HepG2 (cell line): ENCODE results near the gene HAPLN2. TPM values are rescaled to one million over a fixed set of nuclear protein-coding genes. Genes with fewer than 3 reads are reported as not detected.

Experiments
- ARNTL ChIP-seq: sonication (generic); formaldehyde crosslinking; IDR thresholded peaks from 2 replicates; pipeline ENCODE4 v1.4.0; 2020; ENCODE audit warnings: mild to moderate bottlenecking, missing genetic modification reagents
- CC2D1A ChIP-seq: sonication (generic); formaldehyde crosslinking; IDR thresholded peaks from 2 replicates; pipeline ENCODE4 v1.8.1; 2023; ENCODE audit warnings: mild to moderate bottlenecking, missing genetic modification reagents
- CREM ChIP-seq, 2 experiments: sonication (generic) in 1 of 2; formaldehyde crosslinking in 1 of 2; IDR thresholded peaks; 2 replicates each; pipeline versions ENCODE4 v1.4.0 to v1.6.1; 2016 to 2020; ENCODE audit warnings: antibody characterized with exemption in 1 of 2, mild to moderate bottlenecking in 1 of 2, missing genetic modification reagents in 1 of 2
- KMT2B ChIP-seq: IDR thresholded peaks from 2 replicates; pipeline ENCODE4 v1.6.1; 2016; ENCODE audit warnings: missing genetic modification reagents, missing compliant biosample characterization
- MAFK ChIP-seq, 2 experiments: IDR thresholded peaks in 1 of 2; conservative IDR thresholded peaks in 1 of 2; 2 replicates each; pipeline ENCODE4 v1.6.1; 2011; ENCODE audit warnings: improper control_type of control experiment in 2 of 2, low read length in 2 of 2
- MBNL3 ChIP-seq: fragments of 250-450 bp; sonication (Bioruptor Pico); conservative IDR thresholded peaks from 2 replicates; pipeline ENCODE4 v1.8.0; 2022; ENCODE audit warnings: mild to moderate bottlenecking, inconsistent platforms
- NFIC ChIP-seq: IDR thresholded peaks from 2 replicates; pipeline ENCODE4 v1.6.1; 2012; ENCODE audit warnings: mild to moderate bottlenecking, low read length, inconsistent platforms
- NR2F6 ChIP-seq, 2 experiments: IDR thresholded peaks; 2 replicates each; pipeline ENCODE4 v1.6.1; 2016; ENCODE audit warnings: antibody characterized with exemption in 1 of 2, mild to moderate bottlenecking in 1 of 2
- RFX3 ChIP-seq: IDR thresholded peaks from 2 replicates; pipeline ENCODE4 v1.6.1; 2016; ENCODE audit warnings: missing biosample characterization, missing genetic modification reagents
- SMARCE1 ChIP-seq: fragments of 450-650 bp; IDR thresholded peaks from 2 replicates; pipeline ENCODE4 v1.6.1; 2017; ENCODE audit warnings: borderline replicate concordance
- SRF ChIP-seq: IDR thresholded peaks from 2 replicates; pipeline ENCODE4 v1.6.1; 2011; ENCODE audit warnings: mild to moderate bottlenecking, low read depth, low read length, moderate library complexity
- SSRP1 ChIP-seq: IDR thresholded peaks from 2 replicates; pipeline ENCODE4 v1.6.1; 2016; ENCODE audit warnings: control low read depth
- WIZ ChIP-seq: sonication (generic); formaldehyde crosslinking; IDR thresholded peaks from 2 replicates; pipeline ENCODE4 v1.5.1; 2020; ENCODE audit warnings: mild to moderate bottlenecking, missing genetic modification reagents
- ZFP90 ChIP-seq: sonication (generic); formaldehyde crosslinking; IDR thresholded peaks from 2 replicates; pipeline ENCODE4 v1.8.0; 2022; ENCODE audit warnings: missing genetic modification reagents, mild to moderate bottlenecking, inconsistent platforms, borderline replicate concordance
- ZKSCAN1 ChIP-seq: fragments of 150-350 bp; IDR thresholded peaks from 2 replicates; pipeline ENCODE4 v1.6.1; 2014; ENCODE audit warnings: low read length
- ZKSCAN8 ChIP-seq: IDR thresholded peaks from 2 replicates; pipeline ENCODE4 v1.6.1; 2016; ENCODE audit warnings: borderline replicate concordance, missing genetic modification reagents, missing compliant biosample characterization
- ZNF160 ChIP-seq: sonication (generic); formaldehyde crosslinking; IDR thresholded peaks from 2 replicates; pipeline ENCODE4 v1.8.0; 2022; ENCODE audit warnings: mild to moderate bottlenecking, inconsistent platforms, missing genetic modification reagents
- ZNF224 ChIP-seq: sonication (generic); formaldehyde crosslinking; IDR thresholded peaks from 2 replicates; pipeline ENCODE4 v1.5.0; 2020; ENCODE audit warnings: mild to moderate bottlenecking, missing genetic modification reagents
- ZNF234 ChIP-seq: sonication (generic); formaldehyde crosslinking; conservative IDR thresholded peaks from 2 replicates; pipeline ENCODE4 v1.5.1; 2020; ENCODE audit warnings: mild to moderate bottlenecking, missing genetic modification reagents
- ZNF343 ChIP-seq: sonication (generic); formaldehyde crosslinking; IDR thresholded peaks from 2 replicates; pipeline ENCODE4 v1.4.0; 2020; ENCODE audit warnings: mild to moderate bottlenecking, missing genetic modification reagents
- ZNF382 ChIP-seq: sonication (generic); formaldehyde crosslinking; IDR thresholded peaks from 2 replicates; pipeline ENCODE4 v1.5.0; 2020; ENCODE audit warnings: missing genetic modification reagents, mild to moderate bottlenecking, borderline replicate concordance
- ZNF616 ChIP-seq: sonication (generic); formaldehyde crosslinking; IDR thresholded peaks from 2 replicates; pipeline ENCODE4 v1.5.0; 2020; ENCODE audit warnings: low read depth, mild to moderate bottlenecking, missing genetic modification reagents
- polyA plus RNA-seq, 8 experiments: library from polyadenylated mRNA; depleted of rRNA in 3 of 8; stranded (reverse) in 7 of 8; unstranded in 1 of 8; fragments of >200 nt; fragmentation: Illumina TruSeq in 4 of 8; extraction: Trizol in 4 of 8; gene quantifications; 2 replicates each; pipeline versions ENCODE4 v1.2.1 to v1.2.3, GENCODE V29; 2011 to 2016; ENCODE audit warnings: low read depth in 4 of 8, missing spikeins in 1 of 8, mixed read lengths in 1 of 8; ENCODE audit not compliant: insufficient read depth in 1 of 8
- total RNA-seq, 5 experiments: library from RNA; depleted of rRNA; stranded (reverse); fragments of >200 nt; fragmentation: Illumina TruSeq; extraction: Trizol; gene quantifications; 2 replicates each; pipeline ENCODE4 v1.2.3, GENCODE V29; 2016; ENCODE audit warnings: low read depth in 1 of 5
- TF ChIP-seq, protein P1 (sequence below): sonication (generic); formaldehyde crosslinking; IDR thresholded peaks from 2 replicates; pipeline ENCODE4 v1.5.1; 2020; ENCODE audit warnings: mild to moderate bottlenecking, missing genetic modification reagents, moderate library complexity
- TF ChIP-seq, protein P2 (sequence below): sonication (generic); formaldehyde crosslinking; IDR thresholded peaks from 2 replicates; pipeline ENCODE4 v1.4.0; 2020; ENCODE audit warnings: missing genetic modification reagents
- TF ChIP-seq, protein P3 (sequence below): sonication (generic); formaldehyde crosslinking; IDR thresholded peaks from 2 replicates; pipeline ENCODE4 v1.8.1; 2023; ENCODE audit warnings: missing genetic modification reagents, inconsistent platforms, borderline replicate concordance
- TF ChIP-seq, protein P4 (sequence below): IDR thresholded peaks from 2 replicates; pipeline ENCODE4 v1.6.1; 2016; ENCODE audit warnings: mild to moderate bottlenecking

HAPLN2 gene
- total and polyA plus RNA-seq, 2 of the 13 experiments (the other 11 are each of a cell fraction or from before 2014, with no cell fraction given): not detected

DNA sequence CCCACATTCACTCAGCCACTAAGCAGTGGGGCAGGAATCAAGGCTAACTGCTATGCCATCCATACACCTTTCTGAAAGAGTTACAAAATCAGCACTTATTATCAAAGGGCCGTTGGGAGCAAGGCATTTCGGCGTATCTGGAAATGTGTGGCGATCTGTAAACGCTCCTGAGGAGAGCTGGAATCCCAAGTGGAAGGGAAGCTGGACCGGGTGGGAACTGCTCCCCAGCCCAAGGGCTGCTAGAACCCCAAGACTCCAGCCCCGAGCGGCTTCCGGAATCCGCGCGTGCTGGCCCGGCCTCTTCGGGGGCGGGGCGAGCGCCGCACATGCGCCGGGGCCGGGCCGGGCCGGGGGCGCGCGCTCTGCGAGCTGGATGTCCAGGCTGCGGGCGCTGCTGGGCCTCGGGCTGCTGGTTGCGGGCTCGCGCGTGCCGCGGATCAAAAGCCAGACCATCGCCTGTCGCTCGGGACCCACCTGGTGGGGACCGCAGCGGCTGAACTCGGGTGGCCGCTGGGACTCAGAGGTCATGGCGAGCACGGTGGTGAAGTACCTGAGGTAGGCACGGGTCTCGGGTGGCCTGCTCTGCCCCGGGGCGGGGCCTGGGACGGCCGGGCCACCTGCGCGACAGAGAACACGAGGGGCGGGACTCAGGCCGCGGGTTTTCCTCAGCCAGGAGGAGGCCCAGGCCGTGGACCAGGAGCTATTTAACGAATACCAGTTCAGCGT, 27.6 kb upstream of the HAPLN2 start, which contains the start of gene NAXE (continued):
- TF ChIP-seq, protein P1, sequence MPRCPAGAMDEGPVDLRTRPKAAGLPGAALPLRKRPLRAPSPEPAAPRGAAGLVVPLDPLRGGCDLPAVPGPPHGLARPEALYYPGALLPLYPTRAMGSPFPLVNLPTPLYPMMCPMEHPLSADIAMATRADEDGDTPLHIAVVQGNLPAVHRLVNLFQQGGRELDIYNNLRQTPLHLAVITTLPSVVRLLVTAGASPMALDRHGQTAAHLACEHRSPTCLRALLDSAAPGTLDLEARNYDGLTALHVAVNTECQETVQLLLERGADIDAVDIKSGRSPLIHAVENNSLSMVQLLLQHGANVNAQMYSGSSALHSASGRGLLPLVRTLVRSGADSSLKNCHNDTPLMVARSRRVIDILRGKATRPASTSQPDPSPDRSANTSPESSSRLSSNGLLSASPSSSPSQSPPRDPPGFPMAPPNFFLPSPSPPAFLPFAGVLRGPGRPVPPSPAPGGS (CRISPR knock-in tag): no peak
- TF ChIP-seq ZNF343 (CRISPR knock-in tag) (peak; percentile 61; the same call in 1 of the 2 replicates), KMT2B (CRISPR knock-in tag) (no peak; the same call in 1 of the 2 replicates), MBNL3 (CRISPR knock-in tag) (no peak), WIZ (CRISPR knock-in tag) (no peak), ZNF616 (CRISPR knock-in tag) (peak; percentile 54; the same call in 1 of the 2 replicates), NFIC (no peak), ZFP90 (CRISPR knock-in tag) (no peak; the same call in 1 of the 2 replicates), SRF (no peak), ZNF382 (no peak), ZKSCAN8 (CRISPR knock-in tag) (no peak), SSRP1 (CRISPR knock-in tag) (no peak), ARNTL (CRISPR knock-in tag) (no peak; the same call in 1 of the 2 replicates), CREM (IDR thresholded peaks at IDR 0.05) (no peak), CREM (CRISPR knock-in tag; IDR thresholded peaks at IDR 0.05) (no peak), CC2D1A (CRISPR knock-in tag) (no peak), MAFK (conservative IDR thresholded peaks at IDR 0.05 in 1 of 2, IDR thresholded peaks at IDR 0.05 in 1 of 2; ENCODE audit: low read length in 2 of 2) (0 out of 4 replicates have a peak, but pooled peaks of 1 of the 2 experiments have one; percentile 5), SMARCE1 (no peak), ZNF234 (CRISPR knock-in tag) (no peak), ZNF160 (CRISPR knock-in tag) (no peak), RFX3 (CRISPR knock-in tag) (no peak), ZKSCAN1 (no peak), NR2F6 (IDR thresholded peaks at IDR 0.05) (0 out of 2 replicates have a peak, but pooled peaks have one; percentile 4), NR2F6 (CRISPR knock-in tag; IDR thresholded peaks at IDR 0.05) (no peak), ZNF224 (CRISPR knock-in tag) (no peak)
- TF ChIP-seq, protein P2, sequence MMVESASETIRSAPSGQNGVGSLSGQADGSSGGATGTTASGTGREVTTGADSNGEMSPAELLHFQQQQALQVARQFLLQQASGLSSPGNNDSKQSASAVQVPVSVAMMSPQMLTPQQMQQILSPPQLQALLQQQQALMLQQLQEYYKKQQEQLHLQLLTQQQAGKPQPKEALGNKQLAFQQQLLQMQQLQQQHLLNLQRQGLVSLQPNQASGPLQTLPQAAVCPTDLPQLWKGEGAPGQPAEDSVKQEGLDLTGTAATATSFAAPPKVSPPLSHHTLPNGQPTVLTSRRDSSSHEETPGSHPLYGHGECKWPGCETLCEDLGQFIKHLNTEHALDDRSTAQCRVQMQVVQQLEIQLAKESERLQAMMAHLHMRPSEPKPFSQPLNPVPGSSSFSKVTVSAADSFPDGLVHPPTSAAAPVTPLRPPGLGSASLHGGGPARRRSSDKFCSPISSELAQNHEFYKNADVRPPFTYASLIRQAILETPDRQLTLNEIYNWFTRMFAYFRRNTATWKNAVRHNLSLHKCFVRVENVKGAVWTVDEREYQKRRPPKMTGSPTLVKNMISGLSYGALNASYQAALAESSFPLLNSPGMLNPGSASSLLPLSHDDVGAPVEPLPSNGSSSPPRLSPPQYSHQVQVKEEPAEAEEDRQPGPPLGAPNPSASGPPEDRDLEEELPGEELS (CRISPR knock-in tag): 0 out of 2 replicates have a peak, but pooled peaks have one; percentile 9
- TF ChIP-seq, protein P3, sequence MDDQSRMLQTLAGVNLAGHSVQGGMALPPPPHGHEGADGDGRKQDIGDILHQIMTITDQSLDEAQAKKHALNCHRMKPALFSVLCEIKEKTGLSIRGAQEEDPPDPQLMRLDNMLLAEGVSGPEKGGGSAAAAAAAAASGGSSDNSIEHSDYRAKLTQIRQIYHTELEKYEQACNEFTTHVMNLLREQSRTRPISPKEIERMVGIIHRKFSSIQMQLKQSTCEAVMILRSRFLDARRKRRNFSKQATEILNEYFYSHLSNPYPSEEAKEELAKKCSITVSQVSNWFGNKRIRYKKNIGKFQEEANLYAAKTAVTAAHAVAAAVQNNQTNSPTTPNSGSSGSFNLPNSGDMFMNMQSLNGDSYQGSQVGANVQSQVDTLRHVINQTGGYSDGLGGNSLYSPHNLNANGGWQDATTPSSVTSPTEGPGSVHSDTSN (CRISPR knock-in tag): no peak
- TF ChIP-seq, protein P4, sequence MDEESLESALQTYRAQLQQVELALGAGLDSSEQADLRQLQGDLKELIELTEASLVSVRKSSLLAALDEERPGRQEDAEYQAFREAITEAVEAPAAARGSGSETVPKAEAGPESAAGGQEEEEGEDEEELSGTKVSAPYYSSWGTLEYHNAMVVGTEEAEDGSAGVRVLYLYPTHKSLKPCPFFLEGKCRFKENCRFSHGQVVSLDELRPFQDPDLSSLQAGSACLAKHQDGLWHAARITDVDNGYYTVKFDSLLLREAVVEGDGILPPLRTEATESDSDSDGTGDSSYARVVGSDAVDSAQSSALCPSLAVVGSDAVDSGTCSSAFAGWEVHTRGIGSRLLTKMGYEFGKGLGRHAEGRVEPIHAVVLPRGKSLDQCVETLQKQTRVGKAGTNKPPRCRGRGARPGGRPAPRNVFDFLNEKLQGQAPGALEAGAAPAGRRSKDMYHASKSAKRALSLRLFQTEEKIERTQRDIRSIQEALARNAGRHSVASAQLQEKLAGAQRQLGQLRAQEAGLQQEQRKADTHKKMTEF (CRISPR knock-in tag): peak; percentile 70
